ENCODE measurements around the gene RHBDL3. TPM values are rescaled to one million over a fixed set of nuclear protein-coding genes. Genes with fewer than 3 reads are reported as not detected.

RHBDL3 gene
- total RNA-seq, 1 donor from 2014 or later = 0.25 TPM

DNA sequence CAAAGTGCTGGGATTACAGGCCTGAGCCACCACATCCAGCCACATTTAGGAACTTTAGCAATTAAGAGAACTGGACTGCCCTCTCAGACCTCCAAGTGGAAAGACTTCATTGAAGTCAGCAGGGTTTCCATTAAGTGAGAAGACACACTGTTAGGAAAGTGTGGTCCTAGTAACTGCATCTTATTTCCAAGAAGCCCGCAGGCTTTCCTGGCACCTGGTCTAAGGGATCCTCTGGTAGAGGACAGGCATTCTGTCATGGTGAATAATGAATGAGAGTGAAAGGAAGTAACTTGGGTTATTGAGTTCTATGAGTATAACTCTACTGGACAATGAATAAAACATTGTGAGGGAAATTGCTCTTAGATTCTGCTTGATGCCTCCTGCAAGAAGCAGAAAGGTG, 62.3 kb downstream of the RHBDL3 start:
- Mint-ChIP-seq H3K36me3 (ENCODE audit: low read depth) (no peaks in the 10 kb centered on the region), H3K9me3 (ENCODE audit: low read depth) (no peaks in the 10 kb centered on the region), H3K4me3 (ENCODE audit: unreplicated experiment) (no peak overlapping the region), H3K27ac (ENCODE audit: unreplicated experiment) (no peak overlapping the region), H3K27me3 (ENCODE audit: low read depth) (no peaks in the 10 kb centered on the region), H3K4me1 (ENCODE audit: low read depth) (no peaks in the 10 kb centered on the region)
- TF ChIP-seq CTCF (IDR thresholded peaks at IDR 0.05) = no peak
- DNase-seq (ENCODE audit: low spot score) = no peak

GRCh38 chr17:32330147-32330546, 64.5 kb downstream of the RHBDL3 start:
- no peak for TF ChIP-seq CTCF (IDR thresholded peaks at IDR 0.05)
- Mint-ChIP-seq H3K4me1 (ENCODE audit: low read depth) (peaks cover 2% of the 10 kb centered on the region), H3K27me3 (ENCODE audit: low read depth) (no peaks in the 10 kb centered on the region), H3K9me3 (ENCODE audit: low read depth) (no peaks in the 10 kb centered on the region), H3K4me3 (ENCODE audit: unreplicated experiment) (no peak overlapping the region), H3K36me3 (ENCODE audit: low read depth) (peaks cover 5% of the 10 kb centered on the region), H3K27ac (ENCODE audit: unreplicated experiment) (no peak overlapping the region)
- DNase-seq (ENCODE audit: low spot score) = no peak

DNA sequence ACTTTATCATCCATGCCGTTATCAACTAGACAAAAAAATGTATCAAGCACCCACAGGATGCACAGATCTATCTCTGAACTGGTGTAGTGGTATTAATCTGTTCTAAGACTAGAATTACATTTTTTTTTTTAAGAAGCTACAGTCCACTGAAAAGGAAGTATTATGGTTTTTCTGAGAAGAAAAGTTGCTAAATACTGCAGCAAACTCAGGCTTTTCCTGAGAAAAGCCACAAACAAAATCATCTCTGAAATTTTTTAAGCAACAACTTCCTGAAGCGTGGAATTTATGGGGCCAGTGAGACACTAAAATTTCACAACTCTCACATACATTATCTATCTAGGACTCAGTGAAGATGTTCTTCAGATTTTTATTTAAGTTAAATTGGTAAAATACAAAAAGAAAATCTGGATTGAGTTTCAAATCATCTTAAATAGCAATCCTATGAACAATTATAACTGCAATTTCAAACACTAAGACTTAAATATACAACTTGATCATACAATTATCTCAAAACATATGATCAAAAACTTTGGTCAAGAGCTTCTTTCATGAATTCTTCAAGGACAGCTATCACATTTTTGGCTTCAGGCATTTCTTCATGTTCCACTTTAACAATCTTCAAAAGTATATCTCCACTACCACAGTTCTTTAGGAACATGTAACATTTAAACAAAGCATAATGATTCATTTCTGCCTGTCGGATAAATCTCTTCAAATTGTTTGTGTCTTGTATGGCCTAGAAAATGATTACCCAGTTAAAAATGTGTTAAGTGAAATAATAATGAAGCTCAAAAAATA, 65.8 kb downstream of the RHBDL3 start:
- H3K27ac Mint-ChIP-seq (ENCODE audit: unreplicated experiment) = no peak overlapping the region
- peaks cover 11% of the 10 kb centered on the region for H3K4me1 Mint-ChIP-seq (ENCODE audit: low read depth)
- no peak overlapping the region for H3K4me3 Mint-ChIP-seq (ENCODE audit: unreplicated experiment)
- H3K9me3 Mint-ChIP-seq (ENCODE audit: low read depth) = no peaks in the 10 kb centered on the region
- DNase-seq (ENCODE audit: low spot score) = no peak
- peaks cover 5% of the 10 kb centered on the region for H3K36me3 Mint-ChIP-seq (ENCODE audit: low read depth)
- no peak for TF ChIP-seq CTCF (IDR thresholded peaks at IDR 0.05)
- no peaks in the 10 kb centered on the region for H3K27me3 Mint-ChIP-seq (ENCODE audit: low read depth)

- H3K9me3 Mint-ChIP-seq (ENCODE audit: low read depth) = no peaks in the 10 kb centered on the region
- no peaks in the 10 kb centered on the region for H3K27me3 Mint-ChIP-seq (ENCODE audit: low read depth)
- DNase-seq (ENCODE audit: low spot score) = no peak
- no peak overlapping the region for H3K4me3 Mint-ChIP-seq (ENCODE audit: unreplicated experiment)
- no peak overlapping the region for H3K27ac Mint-ChIP-seq (ENCODE audit: unreplicated experiment)
- peaks cover 9% of the 10 kb centered on the region for H3K36me3 Mint-ChIP-seq (ENCODE audit: low read depth)
- peaks cover 11% of the 10 kb centered on the region for H3K4me1 Mint-ChIP-seq (ENCODE audit: low read depth)
- TF ChIP-seq CTCF (IDR thresholded peaks at IDR 0.05) = no peak
Observed at GRCh38 chr17:32333187-32333586, 67.6 kb downstream of the RHBDL3 start.

DNA sequence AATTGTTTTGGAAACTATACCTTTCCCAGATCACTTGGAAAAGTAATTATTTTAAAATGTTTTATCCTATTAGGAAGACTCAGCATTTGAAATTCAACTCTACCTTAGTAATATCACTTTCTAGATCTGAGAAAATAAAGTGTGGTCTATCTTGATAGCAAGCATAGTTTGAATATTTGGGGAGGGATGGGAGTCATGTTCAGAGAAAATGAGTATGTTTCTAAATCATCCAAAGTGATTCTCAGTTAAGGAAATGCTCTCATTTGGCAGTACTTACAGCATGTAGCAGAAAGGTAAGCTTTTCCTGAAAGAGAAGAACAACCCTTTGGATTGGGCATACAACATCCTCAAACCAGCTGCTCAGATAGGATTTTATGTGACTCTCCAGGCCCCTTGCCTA, 69.4 kb downstream of the RHBDL3 start:
- no peaks in the 10 kb centered on the region for H3K27me3 Mint-ChIP-seq (ENCODE audit: low read depth)
- H3K9me3 Mint-ChIP-seq (ENCODE audit: low read depth) = no peaks in the 10 kb centered on the region
- no peak overlapping the region for H3K27ac Mint-ChIP-seq (ENCODE audit: unreplicated experiment)
- no peak for TF ChIP-seq CTCF (IDR thresholded peaks at IDR 0.05)
- H3K4me3 Mint-ChIP-seq (ENCODE audit: unreplicated experiment) = no peak overlapping the region
- peaks cover 11% of the 10 kb centered on the region for H3K36me3 Mint-ChIP-seq (ENCODE audit: low read depth)
- DNase-seq (ENCODE audit: low spot score) = no peak
- H3K4me1 Mint-ChIP-seq (ENCODE audit: low read depth) = peaks cover 13% of the 10 kb centered on the region

Data from chondrocyte (in vitro differentiated cells).